Activated T-helper 2 cell treated with anti-CD3 and anti-CD28 coated beads, Interferon-gamma antibody, Interleukin-2, Interleukin-4, amounts not matched to agents 10 μg/mL and 5 μg/mL and 100 μg/mL, durations not matched to agents 14 hours and 24 hours and 36 hours (primary cell): ENCODE data around the gene PNMA6E. TPM values are rescaled to one million over a fixed set of nuclear protein-coding genes. Genes with fewer than 3 reads are reported as not detected.

ENCODE experiments used
- DNase-seq: peaks from one replicate; pipeline ENCODE4 v3.0.0; 2021; ENCODE audit warnings: low spot score
- H3K27ac Mint-ChIP-seq: one replicate; pipeline ENCODE4 v1.8.0; 2021; ENCODE audit warnings: mixed read lengths
- H3K27me3 Mint-ChIP-seq: one replicate; pipeline ENCODE4 v1.8.0; 2021; ENCODE audit warnings: low read depth, mixed read lengths
- H3K36me3 Mint-ChIP-seq: one replicate; pipeline ENCODE4 v1.8.0; 2021; ENCODE audit warnings: low read depth, mixed read lengths
- H3K4me1 Mint-ChIP-seq: one replicate; pipeline ENCODE4 v1.8.0; 2021; ENCODE audit warnings: low read depth, mixed read lengths
- H3K4me3 Mint-ChIP-seq: one replicate; pipeline ENCODE4 v1.8.0; 2021; ENCODE audit warnings: low read depth, mild to moderate bottlenecking, moderate library complexity, mixed read lengths
- H3K9me3 Mint-ChIP-seq: one replicate; pipeline ENCODE4 v1.8.0; 2021; ENCODE audit warnings: mixed read lengths
- intact Hi-C: fragments of 100-400 bp; cut with micrococcal nuclease; formaldehyde crosslinking; loops from one replicate; pipeline ENCODE4 v1.15.1; 2023
- total RNA-seq: library from RNA; stranded (reverse); gene quantifications from 2 replicates; pipeline ENCODE4 v1.2.3, GENCODE V29; 2022

PNMA6E gene
- total RNA-seq, 1 donor from 2014 or later, result not detected

GRCh38 chrX:153423652-153424051 lies 22.5 kb upstream of the PNMA6E start:
- H3K4me3 Mint-ChIP-seq, result no peak overlapping the region
- intact Hi-C loops, result no loop called here
- H3K36me3 Mint-ChIP-seq, result no peaks in the 10 kb centered on the region
- no peaks in the 10 kb centered on the region for H3K4me1 Mint-ChIP-seq
- H3K27me3 Mint-ChIP-seq, result no peaks in the 10 kb centered on the region
- no peak overlapping the region for H3K27ac Mint-ChIP-seq
- H3K9me3 Mint-ChIP-seq, result no peaks in the 10 kb centered on the region
- DNase-seq, result no peak

GRCh38 chrX:153421856-153422255 lies 20.7 kb upstream of the PNMA6E start:
- H3K27ac Mint-ChIP-seq, result no peak overlapping the region
- no peak for DNase-seq
- intact Hi-C loops, result no loop called here
- H3K36me3 Mint-ChIP-seq, result no peaks in the 10 kb centered on the region
- no peak overlapping the region for H3K4me3 Mint-ChIP-seq
- H3K27me3 Mint-ChIP-seq, result no peaks in the 10 kb centered on the region
- no peaks in the 10 kb centered on the region for H3K9me3 Mint-ChIP-seq
- no peaks in the 10 kb centered on the region for H3K4me1 Mint-ChIP-seq

GRCh38 chrX:153420851-153421599 lies 19.9 kb upstream of the PNMA6E start:
- Mint-ChIP-seq H3K27ac (no peak overlapping the region), H3K36me3 (no peaks in the 10 kb centered on the region), H3K27me3 (no peaks in the 10 kb centered on the region), H3K4me3 (no peak overlapping the region), H3K4me1 (no peaks in the 10 kb centered on the region), H3K9me3 (no peaks in the 10 kb centered on the region)
- no peak for DNase-seq
- intact Hi-C loops, result no loop called here

GRCh38 chrX:153417637-153418036 lies 16.5 kb upstream of the PNMA6E start:
- Mint-ChIP-seq H3K9me3 (no peaks in the 10 kb centered on the region), H3K4me1 (no peaks in the 10 kb centered on the region), H3K27ac (no peak overlapping the region), H3K27me3 (no peaks in the 10 kb centered on the region), H3K4me3 (no peak overlapping the region), H3K36me3 (no peaks in the 10 kb centered on the region)
- no peak for DNase-seq
- intact Hi-C loops, result no loop called here

GRCh38 chrX:153416781-153417450 lies 15.8 kb upstream of the PNMA6E start:
- Mint-ChIP-seq H3K9me3 (no peaks in the 10 kb centered on the region), H3K27ac (no peak overlapping the region), H3K4me3 (no peak overlapping the region), H3K36me3 (no peaks in the 10 kb centered on the region), H3K27me3 (no peaks in the 10 kb centered on the region), H3K4me1 (peaks cover 6% of the 10 kb centered on the region)
- no peak for DNase-seq
- intact Hi-C loops, result no loop called here

- Mint-ChIP-seq H3K36me3 (no peaks in the 10 kb centered on the region), H3K4me3 (no peak overlapping the region), H3K27ac (no peak overlapping the region), H3K27me3 (peaks cover 2% of the 10 kb centered on the region), H3K9me3 (no peaks in the 10 kb centered on the region), H3K4me1 (peaks cover 9% of the 10 kb centered on the region)
- DNase-seq, result no peak
- intact Hi-C loops, result loop anchor here (5.0 kb wide), 1 partner anchor 383 kb away; no protein-coding TSS in a partner anchor
These were observed 13.8 kb upstream of the PNMA6E start for GRCh38 chrX:153414856-153415510.

- no peaks in the 10 kb centered on the region for H3K9me3 Mint-ChIP-seq
- no peaks in the 10 kb centered on the region for H3K36me3 Mint-ChIP-seq
- DNase-seq, result no peak
- peaks cover 2% of the 10 kb centered on the region for H3K27me3 Mint-ChIP-seq
- peaks cover 9% of the 10 kb centered on the region for H3K4me1 Mint-ChIP-seq
- no peak overlapping the region for H3K27ac Mint-ChIP-seq
- intact Hi-C loops, result loop anchor here (5.0 kb wide), 1 partner anchor 381 kb away; no protein-coding TSS in a partner anchor
- no peak overlapping the region for H3K4me3 Mint-ChIP-seq
These were observed 12.6 kb upstream of the PNMA6E start for GRCh38 chrX:153413731-153414130.

GRCh38 chrX:153412746-153413720 lies 11.9 kb upstream of the PNMA6E start:
- H3K27ac Mint-ChIP-seq, result no peak overlapping the region
- H3K36me3 Mint-ChIP-seq, result no peaks in the 10 kb centered on the region
- peaks cover 9% of the 10 kb centered on the region for H3K4me1 Mint-ChIP-seq
- DNase-seq, result no peak
- H3K4me3 Mint-ChIP-seq, result no peak overlapping the region
- intact Hi-C loops, result loop anchor here (5.0 kb wide), 1 partner anchor 381 kb away; no protein-coding TSS in a partner anchor
- no peaks in the 10 kb centered on the region for H3K9me3 Mint-ChIP-seq
- H3K27me3 Mint-ChIP-seq, result peaks cover 2% of the 10 kb centered on the region

GRCh38 chrX:153411988-153412574 lies 10.9 kb upstream of the PNMA6E start:
- Mint-ChIP-seq H3K36me3 (no peaks in the 10 kb centered on the region), H3K4me1 (peaks cover 9% of the 10 kb centered on the region), H3K27me3 (peaks cover 2% of the 10 kb centered on the region), H3K27ac (no peak overlapping the region), H3K4me3 (peak overlapping the region; percentile 71), H3K9me3 (no peaks in the 10 kb centered on the region)
- DNase-seq, result no peak
- intact Hi-C loops, result loop anchor here (5.0 kb wide), 1 partner anchor 380 kb away; no protein-coding TSS in a partner anchor

- DNase-seq, result peak; percentile 12
- Mint-ChIP-seq H3K4me1 (peaks cover 9% of the 10 kb centered on the region), H3K27me3 (peaks cover 2% of the 10 kb centered on the region), H3K9me3 (no peaks in the 10 kb centered on the region), H3K36me3 (no peaks in the 10 kb centered on the region), H3K27ac (no peak within 1 kb of the TSS), H3K4me3 (peak within 1 kb of the TSS; percentile 71)
- intact Hi-C loops, result loop anchor here (5.0 kb wide), 1 partner anchor 379 kb away; no protein-coding TSS in a partner anchor
These were observed 10.3 kb upstream of the PNMA6E start, which contains the start of gene ZFP92 for GRCh38 chrX:153411255-153411987. TSS of gene ZFP92 (plus strand) at chrX:153411472. CDS start at chrX:153418323, 6,851 bp downstream.

- DNase-seq, result no peak
- Mint-ChIP-seq H3K36me3 (no peaks in the 10 kb centered on the region), H3K4me1 (peaks cover 9% of the 10 kb centered on the region), H3K27ac (no peak overlapping the region), H3K27me3 (peaks cover 2% of the 10 kb centered on the region), H3K4me3 (peak overlapping the region; percentile 66), H3K9me3 (no peaks in the 10 kb centered on the region)
- intact Hi-C loops, result loop anchor here (5.0 kb wide), 1 partner anchor 379 kb away; no protein-coding TSS in a partner anchor
These were observed 9.7 kb upstream of the PNMA6E start for GRCh38 chrX:153410888-153411254.
